Lower lobe of right lung (tissue), 2 donors: ENCODE data around the gene PTPRCAP. TPM values are rescaled to one million over a fixed set of nuclear protein-coding genes. Genes with fewer than 3 reads are reported as not detected.
A peak's percentile ranks its signal among the peaks of the same experiment; 100 is the strongest.

Experiments used
- ATAC-seq, 2 donors: fragments of 200-7000 bp; cut with Tn5 transposase; one replicate each; pipeline ENCODE4 v1.9.1; 2020 to 2022; ENCODE audit warnings: mild to moderate bottlenecking in 2 of 2, moderate library complexity in 2 of 2
- DNase-seq: peaks from one replicate; pipeline ENCODE4 v3.0.0-alpha.2; 2020
- H3K27ac ChIP-seq: fragments of 200-600 bp; one replicate; pipeline ENCODE4 v1.8.0; 2022
- H3K27me3 ChIP-seq: fragments of 200-600 bp; one replicate; pipeline ENCODE4 v1.8.0; 2022; ENCODE audit warnings: low read depth
- H3K36me3 ChIP-seq: fragments of 200-600 bp; one replicate; pipeline ENCODE4 v1.8.0; 2022; ENCODE audit warnings: mild to moderate bottlenecking
- H3K4me1 ChIP-seq: fragments of 200-600 bp; one replicate; pipeline ENCODE4 v1.8.0; 2022
- H3K4me3 ChIP-seq: fragments of 200-600 bp; one replicate; pipeline ENCODE4 v1.8.0; 2022; ENCODE audit warnings: mild to moderate bottlenecking
- H3K9me3 ChIP-seq: fragments of 200-600 bp; one replicate; pipeline ENCODE4 v1.8.0; 2022
- CTCF ChIP-seq: fragments of 200-600 bp; IDR thresholded peaks from one replicate; pipeline ENCODE4 v1.8.0; 2022; ENCODE audit warnings: antibody characterized with exemption, mild to moderate bottlenecking
- intact Hi-C: fragments of 100-400 bp; cut with DNase I; formaldehyde crosslinking; loops from one replicate; pipeline ENCODE4 v1.11.0; 2022
- total RNA-seq: library from RNA; stranded (reverse); fragmentation: NEBNext Ultra II Directional; extraction: Animal tissue kit (Norgen Biotek cat#: 25700); gene quantifications from one replicate; pipeline ENCODE4 v1.2.1, GENCODE V29; 2021
- donor health status: DM: no; HTN: yes; CAD: no; lungs with severe emphysema.

PTPRCAP gene
- total RNA-seq, 1 donor from 2014 or later: 15.7 TPM

- H3K36me3 ChIP-seq: peaks cover 19% of the 10 kb centered on the region
- H3K27ac ChIP-seq: no peak overlapping the region
- no peaks in the 10 kb centered on the region for H3K9me3 ChIP-seq
- intact Hi-C loops: no loop called here
- peaks cover 39% of the 10 kb centered on the region for H3K4me1 ChIP-seq
- no peak for DNase-seq
- H3K27me3 ChIP-seq: no peaks in the 10 kb centered on the region
- no peak overlapping the region for H3K4me3 ChIP-seq
- TF ChIP-seq CTCF: no peak
- ATAC-seq: no peak
Observed at GRCh38 chr11:67445515-67445914, 8.0 kb upstream of the PTPRCAP start.

GRCh38 chr11:67442504-67443404 is 5.3 kb upstream of the PTPRCAP start:
- no peaks in the 10 kb centered on the region for H3K9me3 ChIP-seq
- DNase-seq (no peak), ATAC-seq (peak in 1 of 2 donors; percentile 2)
- intact Hi-C loops: no loop called here
- H3K27ac ChIP-seq: peak overlapping the region; percentile 93
- H3K4me1 ChIP-seq: peaks cover 49% of the 10 kb centered on the region
- H3K4me3 ChIP-seq: peak overlapping the region; percentile 82
- no peak for TF ChIP-seq CTCF
- H3K27me3 ChIP-seq: no peaks in the 10 kb centered on the region
- peaks cover 47% of the 10 kb centered on the region for H3K36me3 ChIP-seq

- H3K4me1 ChIP-seq: peaks cover 49% of the 10 kb centered on the region
- H3K4me3 ChIP-seq: peak overlapping the region; percentile 82
- no peaks in the 10 kb centered on the region for H3K9me3 ChIP-seq
- DNase-seq (no peak), ATAC-seq (no peak)
- intact Hi-C loops: no loop called here
- no peak overlapping the region for H3K27ac ChIP-seq
- TF ChIP-seq CTCF: no peak
- no peaks in the 10 kb centered on the region for H3K27me3 ChIP-seq
- peaks cover 52% of the 10 kb centered on the region for H3K36me3 ChIP-seq
Observed at GRCh38 chr11:67441731-67442351, 4.4 kb upstream of the PTPRCAP start.

GRCh38 chr11:67441098-67441563 is 3.6 kb upstream of the PTPRCAP start:
- no peak overlapping the region for H3K4me3 ChIP-seq

More at GRCh38 chr11:67441098-67441563, 3.6 kb upstream of the PTPRCAP start:
- intact Hi-C loops: no loop called here
- DNase-seq (no peak), ATAC-seq (no peak)
- no peak for TF ChIP-seq CTCF
- H3K27ac ChIP-seq: no peak overlapping the region
- no peaks in the 10 kb centered on the region for H3K9me3 ChIP-seq
- H3K4me1 ChIP-seq: peaks cover 49% of the 10 kb centered on the region
- no peaks in the 10 kb centered on the region for H3K27me3 ChIP-seq
- peaks cover 53% of the 10 kb centered on the region for H3K36me3 ChIP-seq
